AG04449 (cell line): ENCODE measurements around the gene DSCAM.
"Not testable (repeated sequence)": the region's sequence is repeated elsewhere in the genome, so short reads cannot be mapped to it uniquely, and the experiment has no call there.

Source experiments
- CTCF ChIA-PET: fragments of 350-600 bp; formaldehyde crosslinking; extraction: SDS; loops from one replicate; lab custom pipeline; 2021; ENCODE audit warnings: antibody characterized with exemption; lab: Yijun Ruan, JAX
- POLR2A ChIA-PET: fragments of 400-600, 350-600 bp; formaldehyde crosslinking; extraction: SDS; loops from one replicate; lab custom pipeline; 2020; ENCODE audit warnings: antibody characterized with exemption, inconsistent platforms; lab: Yijun Ruan, JAX
- DNase-seq: peaks from one replicate; pipeline ENCODE4 v3.0.0-alpha.2; 2010; ENCODE audit warnings: low read depth, low spot score
- H3K4me3 ChIP-seq: 2 replicates; pipeline ENCODE4 v1.5.1; 2011; ENCODE audit warnings: low read depth, mild to moderate bottlenecking, control low read depth, low read length
- TF ChIP-seq, protein P1 (sequence below): IDR thresholded peaks from one replicate; pipeline ENCODE4 v1.5.1; 2011; ENCODE audit warnings: mild to moderate bottlenecking, moderate library complexity, low read length, control low read depth, inconsistent platforms; ENCODE audit not compliant: insufficient read depth; ENCODE audit errors: missing control alignments

The DSCAM gene

DNA sequence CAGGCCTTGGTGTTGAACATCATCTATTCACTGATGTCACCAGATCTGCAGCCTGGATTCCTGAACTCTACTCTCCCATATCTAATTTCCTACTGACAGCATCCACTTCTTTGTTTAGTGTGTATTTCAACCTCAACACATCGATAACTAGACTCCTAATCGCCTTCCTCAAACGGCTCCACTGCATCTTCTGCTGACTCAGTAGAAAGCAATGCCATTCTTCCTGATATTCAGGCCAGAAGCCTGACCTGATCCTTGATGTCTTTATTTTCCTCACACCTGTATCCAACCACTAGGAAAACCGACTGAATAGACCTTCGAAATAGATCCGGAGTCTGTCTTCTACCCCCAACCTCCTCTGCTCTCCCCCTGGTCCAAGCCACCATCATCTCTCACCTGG is 512.8 kb downstream of the DSCAM start:
- no peak for DNase-seq
- TF ChIP-seq, protein P1, sequence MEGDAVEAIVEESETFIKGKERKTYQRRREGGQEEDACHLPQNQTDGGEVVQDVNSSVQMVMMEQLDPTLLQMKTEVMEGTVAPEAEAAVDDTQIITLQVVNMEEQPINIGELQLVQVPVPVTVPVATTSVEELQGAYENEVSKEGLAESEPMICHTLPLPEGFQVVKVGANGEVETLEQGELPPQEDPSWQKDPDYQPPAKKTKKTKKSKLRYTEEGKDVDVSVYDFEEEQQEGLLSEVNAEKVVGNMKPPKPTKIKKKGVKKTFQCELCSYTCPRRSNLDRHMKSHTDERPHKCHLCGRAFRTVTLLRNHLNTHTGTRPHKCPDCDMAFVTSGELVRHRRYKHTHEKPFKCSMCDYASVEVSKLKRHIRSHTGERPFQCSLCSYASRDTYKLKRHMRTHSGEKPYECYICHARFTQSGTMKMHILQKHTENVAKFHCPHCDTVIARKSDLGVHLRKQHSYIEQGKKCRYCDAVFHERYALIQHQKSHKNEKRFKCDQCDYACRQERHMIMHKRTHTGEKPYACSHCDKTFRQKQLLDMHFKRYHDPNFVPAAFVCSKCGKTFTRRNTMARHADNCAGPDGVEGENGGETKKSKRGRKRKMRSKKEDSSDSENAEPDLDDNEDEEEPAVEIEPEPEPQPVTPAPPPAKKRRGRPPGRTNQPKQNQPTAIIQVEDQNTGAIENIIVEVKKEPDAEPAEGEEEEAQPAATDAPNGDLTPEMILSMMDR, result no peak
- CTCF ChIA-PET, result no interaction called here
- no peak overlapping the region for H3K4me3 ChIP-seq
- POLR2A ChIA-PET, result no interaction called here

- H3K4me3 ChIP-seq, result no peak overlapping the region
- ChIA-PET CTCF (no interaction called here), POLR2A (no interaction called here)
- TF ChIP-seq, protein P1, result no peak
- DNase-seq, result no peak
Observed at GRCh38 chr21:40333731-40334130, 513.2 kb downstream of the DSCAM start.

DNA sequence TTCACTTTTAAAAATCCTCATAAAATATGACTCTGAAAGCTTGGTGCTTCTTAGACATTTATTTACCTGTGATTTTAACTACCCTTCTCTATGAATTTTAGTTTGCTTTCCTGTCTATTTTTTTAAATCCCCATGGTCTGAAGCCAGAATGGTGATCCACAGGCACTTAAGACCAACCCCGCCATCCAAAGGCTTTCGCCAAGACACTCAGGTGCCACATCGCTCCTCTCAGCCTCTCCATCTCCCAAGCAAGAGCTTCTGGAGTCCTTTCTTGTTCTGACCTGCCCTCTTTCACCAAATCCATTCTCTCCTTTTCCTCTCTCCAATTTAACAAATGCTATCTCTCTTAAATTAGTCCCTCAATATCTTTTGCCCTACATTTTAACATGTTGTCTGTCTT is 515.2 kb downstream of the DSCAM start:
- no peak for DNase-seq
- CTCF ChIA-PET, result no interaction called here
- H3K4me3 ChIP-seq, result no peak overlapping the region
- TF ChIP-seq, protein P1, result no peak
- POLR2A ChIA-PET, result no interaction called here

- TF ChIP-seq, protein P1, result no peak
- POLR2A ChIA-PET, result no interaction called here
- DNase-seq, result no peak
- CTCF ChIA-PET, result no interaction called here
- H3K4me3 ChIP-seq, result no peak overlapping the region
Observed at GRCh38 chr21:40331172-40331571, 515.8 kb downstream of the DSCAM start.

DNA sequence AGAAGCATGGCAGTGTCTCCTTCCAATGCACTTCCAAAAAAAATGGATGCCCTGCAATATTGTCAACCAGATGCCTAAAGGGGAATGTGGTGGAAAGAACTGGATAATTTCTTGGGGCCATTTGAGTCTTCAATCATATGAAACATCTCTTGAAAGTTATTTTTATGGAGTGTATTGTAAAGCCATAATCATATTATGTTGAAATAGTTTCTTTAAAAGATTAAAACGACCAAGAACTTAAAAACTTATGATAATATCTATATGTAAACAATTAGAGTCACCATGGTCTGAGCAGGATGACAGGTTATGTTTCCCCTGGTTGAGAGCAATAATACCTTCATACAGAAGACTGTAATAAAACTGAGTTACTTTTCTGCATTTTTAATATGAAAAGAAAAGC is 522.6 kb downstream of the DSCAM start:
- no peak overlapping the region for H3K4me3 ChIP-seq
- POLR2A ChIA-PET, result no interaction called here
- TF ChIP-seq, protein P1, result no peak
- CTCF ChIA-PET, result no interaction called here
- DNase-seq, result no peak

- POLR2A ChIA-PET, DNase-seq, H3K4me3 ChIP-seq, CTCF ChIA-PET: not testable (repeated sequence)
Observed at GRCh38 chr21:40320718-40321117, 526.2 kb downstream of the DSCAM start.

DNA sequence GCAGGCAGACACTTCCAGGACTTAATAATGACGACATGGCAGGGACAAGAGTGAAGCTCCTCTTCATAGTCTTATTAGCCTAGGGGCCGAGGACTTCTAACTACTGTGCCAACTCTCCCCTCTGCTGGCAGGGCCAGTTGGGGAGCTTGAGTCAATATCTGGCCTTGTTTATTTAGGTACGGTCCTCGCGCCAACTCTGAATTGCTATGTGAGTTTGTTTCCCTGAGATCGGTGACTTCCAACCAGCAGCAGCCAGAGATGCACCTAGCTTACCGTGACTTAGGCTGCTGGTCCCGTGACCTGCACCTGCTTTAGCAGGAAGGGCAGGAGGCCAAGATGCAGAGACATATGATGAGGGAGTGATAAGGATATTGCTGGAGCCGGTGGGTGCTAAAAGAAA is 528.6 kb downstream of the DSCAM start:
- no peak overlapping the region for H3K4me3 ChIP-seq
- no peak for DNase-seq
- POLR2A ChIA-PET, result no interaction called here
- CTCF ChIA-PET, result no interaction called here
- TF ChIP-seq, protein P1, result no peak
